ENCODE results near the gene ULK3. TPM values are rescaled to one million over a fixed set of nuclear protein-coding genes. Genes with fewer than 3 reads are reported as not detected.

Gene ULK3
- total and polyA plus RNA-seq, 2 of the 4 experiments (the other 2 are of a cell fraction): 11.8 to 22.7 TPM

GRCh38 chr15:74824976-74825375, 18.0 kb downstream of the ULK3 start:
- DNase-seq: no peak
- H3K9me1 ChIP-seq (ENCODE audit: insufficient read depth, low read length): no peaks in the 10 kb centered on the region

More at GRCh38 chr15:74824976-74825375, 18.0 kb downstream of the ULK3 start:
- H3K27ac ChIP-seq (ENCODE audit: insufficient read depth, low read length): no peak overlapping the region
- no peak overlapping the region for H3K18ac ChIP-seq (ENCODE audit: low read depth, low read length)
- TF ChIP-seq MAZ (IDR thresholded peaks at IDR 0.05; ENCODE audit: borderline replicate concordance, low read depth, low read length) (no peak), CEBPB (IDR thresholded peaks at IDR 0.05; ENCODE audit: low read depth, low read length) (no peak), BHLHE40 (IDR thresholded peaks at IDR 0.05; ENCODE audit: low read depth, low read length) (no peak), RAD21 (IDR thresholded peaks at IDR 0.05; ENCODE audit: low read length) (no peak), FOS (IDR thresholded peaks at IDR 0.05; ENCODE audit: low read depth, low read length) (no peak), ELK1 (IDR thresholded peaks at IDR 0.05; ENCODE audit: borderline replicate concordance, low read depth, low read length) (no peak), RFX5 (IDR thresholded peaks at IDR 0.05; ENCODE audit: low read depth, low read length) (no peak), RCOR1 (IDR thresholded peaks at IDR 0.05; ENCODE audit: insufficient replicate concordance, low read length) (no peak), SMC3 (IDR thresholded peaks at IDR 0.05; ENCODE audit: low read depth, low read length) (no peak), MAFK (IDR thresholded peaks at IDR 0.05; ENCODE audit: low read depth, low read length) (no peak), MXI1 (IDR thresholded peaks at IDR 0.05; ENCODE audit: borderline replicate concordance, low read depth, low read length) (no peak), NFE2L2 (IDR thresholded peaks at IDR 0.05; ENCODE audit: low read depth, low read length) (no peak), CHD1 (IDR thresholded peaks at IDR 0.05; ENCODE audit: low read depth, low read length) (no peak), POLR2A (IDR thresholded peaks at IDR 0.05; ENCODE audit: low read depth, low read length) (no peak)
- TF ChIP-seq, protein P1, sequence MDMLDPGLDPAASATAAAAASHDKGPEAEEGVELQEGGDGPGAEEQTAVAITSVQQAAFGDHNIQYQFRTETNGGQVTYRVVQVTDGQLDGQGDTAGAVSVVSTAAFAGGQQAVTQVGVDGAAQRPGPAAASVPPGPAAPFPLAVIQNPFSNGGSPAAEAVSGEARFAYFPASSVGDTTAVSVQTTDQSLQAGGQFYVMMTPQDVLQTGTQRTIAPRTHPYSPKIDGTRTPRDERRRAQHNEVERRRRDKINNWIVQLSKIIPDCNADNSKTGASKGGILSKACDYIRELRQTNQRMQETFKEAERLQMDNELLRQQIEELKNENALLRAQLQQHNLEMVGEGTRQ (IDR thresholded peaks at IDR 0.05; ENCODE audit: low read depth, low read length): no peak
- TF ChIP-seq, protein P2, sequence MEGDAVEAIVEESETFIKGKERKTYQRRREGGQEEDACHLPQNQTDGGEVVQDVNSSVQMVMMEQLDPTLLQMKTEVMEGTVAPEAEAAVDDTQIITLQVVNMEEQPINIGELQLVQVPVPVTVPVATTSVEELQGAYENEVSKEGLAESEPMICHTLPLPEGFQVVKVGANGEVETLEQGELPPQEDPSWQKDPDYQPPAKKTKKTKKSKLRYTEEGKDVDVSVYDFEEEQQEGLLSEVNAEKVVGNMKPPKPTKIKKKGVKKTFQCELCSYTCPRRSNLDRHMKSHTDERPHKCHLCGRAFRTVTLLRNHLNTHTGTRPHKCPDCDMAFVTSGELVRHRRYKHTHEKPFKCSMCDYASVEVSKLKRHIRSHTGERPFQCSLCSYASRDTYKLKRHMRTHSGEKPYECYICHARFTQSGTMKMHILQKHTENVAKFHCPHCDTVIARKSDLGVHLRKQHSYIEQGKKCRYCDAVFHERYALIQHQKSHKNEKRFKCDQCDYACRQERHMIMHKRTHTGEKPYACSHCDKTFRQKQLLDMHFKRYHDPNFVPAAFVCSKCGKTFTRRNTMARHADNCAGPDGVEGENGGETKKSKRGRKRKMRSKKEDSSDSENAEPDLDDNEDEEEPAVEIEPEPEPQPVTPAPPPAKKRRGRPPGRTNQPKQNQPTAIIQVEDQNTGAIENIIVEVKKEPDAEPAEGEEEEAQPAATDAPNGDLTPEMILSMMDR (conservative IDR thresholded peaks at IDR 0.05; ENCODE audit: low read depth, low read length): no peak
- H3K9ac ChIP-seq (ENCODE audit: low read depth, low read length): no peak overlapping the region
- no peak overlapping the region for H2BK15ac ChIP-seq (ENCODE audit: low read depth, low read length)
- no peak overlapping the region for H4K5ac ChIP-seq (ENCODE audit: low read depth, low read length)
- no peaks in the 10 kb centered on the region for H3K4me1 ChIP-seq (ENCODE audit: control insufficient read depth, insufficient read depth, low read length)
- H3K27me3 ChIP-seq (ENCODE audit: control insufficient read depth, insufficient read depth, low read length): peaks cover 71% of the 10 kb centered on the region
- H4K8ac ChIP-seq (ENCODE audit: low read depth in 2 of 2, low read length in 2 of 2): no peak overlapping the region
- dilution Hi-C loops (cut with HindIII; ENCODE audit: low sequenced_read_pairs, unreplicated experiment): no loop called here
- H2BK5ac ChIP-seq (ENCODE audit: low read depth, low read length, poor library complexity, severe bottlenecking): no peak overlapping the region
- 51% methylated on average over 6 of the region's 7 CpGs; no CpG with 5 or more reads in 1 of the 2 experiments for WGBS, 2 experiments (ENCODE audit: extremely low coverage in 2 of 2, insufficient read length in 1 of 2)
- H3K9me3 ChIP-seq (ENCODE audit: control insufficient read depth, insufficient read depth, low read length): no peaks in the 10 kb centered on the region
- H3K14ac ChIP-seq (replicated peaks; ENCODE audit: low read depth, low read length): no peak overlapping the region
- no peak overlapping the region for H2AK5ac ChIP-seq (ENCODE audit: low read depth, low read length)
- H3K4me2 ChIP-seq (ENCODE audit: low read depth, low read length): no peak overlapping the region
- H4K20me1 ChIP-seq (ENCODE audit: insufficient read depth, low read length): no peaks in the 10 kb centered on the region; the same call in 1 of the 2 replicates
- no TSS peak for BruUV-seq (replicated peaks)
- H4K91ac ChIP-seq (ENCODE audit: insufficient read depth, low read depth, low read length): no peak overlapping the region
- H3K36me3 ChIP-seq (ENCODE audit: control insufficient read depth, insufficient read depth, low read length): no peaks in the 10 kb centered on the region
- H3K4ac ChIP-seq (ENCODE audit: low read depth, low read length): no peak overlapping the region
- no peak overlapping the region for H2BK20ac ChIP-seq (ENCODE audit: low read depth, low read length)
- H3K23ac ChIP-seq (ENCODE audit: low read depth, low read length): no peak overlapping the region
- no peak overlapping the region for H3K4me3 ChIP-seq (ENCODE audit: insufficient read depth, low read depth, low read length)
- no peak overlapping the region for H2AFZ ChIP-seq (replicated peaks; ENCODE audit: low read length, poor library complexity)
- intact Hi-C loops (cut with micrococcal nuclease): no loop called here
- no peak for ATAC-seq (ENCODE audit: low read depth)
- ChIA-PET POLR2A (ENCODE audit: unreplicated experiment) (no interaction called here), CTCF (no interaction called here)
- H2BK120ac ChIP-seq (ENCODE audit: low read depth, low read length): no peak overlapping the region
- in situ Hi-C loops (cut with MboI; ENCODE audit: low sequenced_read_pairs): no loop called here
- H2AK9ac ChIP-seq (replicated peaks; ENCODE audit: low read depth, low read length, poor library complexity): no peak overlapping the region
- no peaks in the 10 kb centered on the region for H3K79me1 ChIP-seq (ENCODE audit: low read depth in 1 of 2, low read length in 2 of 2)
- H3K56ac ChIP-seq (ENCODE audit: extremely low read depth, insufficient read depth, low read length): no peak overlapping the region

Data from IMR-90 (cell line).